Measurements from ENCODE around the gene ANKRD37. TPM values are rescaled to one million over a fixed set of nuclear protein-coding genes. Genes with fewer than 3 reads are reported as not detected.

Gene ANKRD37
- total and polyA plus RNA-seq, 2 of the 8 experiments (the other 6 are each of a cell fraction or from before 2014, with no cell fraction given), result 2.8 to 3.4 TPM

- no peak for FAIRE-seq
- Histone ChIP-seq H3K27ac (ENCODE audit: low read depth, low read length) (no peak overlapping the region), H3K23me2 (ENCODE audit: low read depth, low read length) (no peaks in the 10 kb centered on the region), H4K8ac (ENCODE audit: extremely low read depth, insufficient read depth, low read length) (no peak overlapping the region), H2BK12ac (ENCODE audit: low read depth, low read length) (no peak overlapping the region), H4K5ac (ENCODE audit: insufficient read length, low read depth, low read length) (no peak overlapping the region), H2BK15ac (ENCODE audit: low read length) (no peak overlapping the region), H2BK20ac (ENCODE audit: low read length) (no peak overlapping the region), H3K14ac (ENCODE audit: insufficient read length) (no peak overlapping the region), H4K20me1 (replicated peaks in 1 of 2; ENCODE audit: control insufficient read depth in 1 of 2, insufficient read depth in 2 of 2, low read length in 2 of 2) (no peaks in the 10 kb centered on the region), H3K4ac (replicated peaks; ENCODE audit: insufficient read length, low read depth, low read length) (no peak overlapping the region), H3K36me3 (ENCODE audit: control insufficient read depth in 2 of 4, insufficient read depth in 4 of 4, low read length in 3 of 4) (peaks cover 0 to 6% (median 0%) of the 10 kb centered on the region in 4 experiments; a peak in 3 of 8 replicates), H2AK5ac (ENCODE audit: low read depth, low read length) (no peak overlapping the region), H3K79me2 (ENCODE audit: control insufficient read depth in 1 of 2, insufficient read depth in 2 of 2, low read length in 2 of 2) (no peaks in the 10 kb centered on the region), H3K56ac (replicated peaks; ENCODE audit: insufficient read length, low read depth, low read length) (no peak overlapping the region), H3K4me3 (ENCODE audit: extremely low read depth in 1 of 4, insufficient read depth in 2 of 4, low read depth in 3 of 4, low read length in 4 of 4) (no peak overlapping the region), H2BK120ac (replicated peaks; ENCODE audit: low read depth, low read length) (no peak overlapping the region), H3K79me1 (ENCODE audit: low read depth, low read length) (no peaks in the 10 kb centered on the region), H3K4me1 (replicated peaks in 1 of 4; ENCODE audit: control insufficient read depth in 3 of 4, insufficient read depth in 4 of 4, low read length in 3 of 4) (peaks cover 0 to 4% (median 3%) of the 10 kb centered on the region in 4 experiments; a peak in 2 of 7 replicates), H3K4me2 (ENCODE audit: insufficient read depth in 1 of 2, low read depth in 2 of 2, low read length in 2 of 2) (no peak overlapping the region), H3K23ac (ENCODE audit: insufficient read length) (no peak overlapping the region), H3K18ac (ENCODE audit: extremely low read depth, low read length) (no peak overlapping the region), H3K9me3 (ENCODE audit: insufficient read depth in 2 of 2, low read depth in 1 of 2, low read length in 1 of 2) (no peaks in the 10 kb centered on the region), H2AFZ (ENCODE audit: low read length) (no peak overlapping the region), H3K27me3 (replicated peaks in 1 of 4; ENCODE audit: control insufficient read depth in 3 of 4, extremely low read depth in 1 of 4, insufficient read depth in 3 of 4, low read length in 3 of 4) (no peaks in the 10 kb centered on the region), H3K9ac (replicated peaks in 1 of 4; ENCODE audit: extremely low read depth in 1 of 4, low read depth in 3 of 4, low read length in 3 of 4) (no peak overlapping the region), H2BK5ac (ENCODE audit: low read depth, low read length) (no peak overlapping the region), H4K91ac (replicated peaks; ENCODE audit: insufficient read length, low read length) (no peak overlapping the region)
- WGBS, 2 experiments (ENCODE audit: extremely low coverage in 1 of 2, insufficient coverage in 1 of 2, insufficient read length in 1 of 2, insufficient replicate concordance in 2 of 2, low coverage in 1 of 2, low lambda C conversion rate in 2 of 2, missing lambda C conversion rate in 1 of 2), result 88% methylated on average over 7 of the region's 7 CpGs; no CpG with 5 or more reads in 1 of the 2 experiments
- ChIA-PET POLR2A (ENCODE audit: partially characterized antibody) (no interaction called here), CTCF (ENCODE audit: partially characterized antibody) (interaction anchor here (0.6 to 1.0 kb wide), 2 partner anchors 77 to 317 kb away, joined by 3 read pairs; no protein-coding TSS in a partner anchor)
- TF ChIP-seq RAD21 (IDR thresholded peaks at IDR 0.05 in 1 of 2, conservative IDR thresholded peaks at IDR 0.05 in 1 of 2; ENCODE audit: low read depth in 2 of 2, low read length in 2 of 2), result no peak
- TF ChIP-seq GABPA (IDR thresholded peaks at IDR 0.05; ENCODE audit: borderline replicate concordance, insufficient read depth, low read length), result no peak
- no peak for TF ChIP-seq CREB1 (IDR thresholded peaks at IDR 0.05)
- no peak for TF ChIP-seq SAP30 (IDR thresholded peaks at IDR 0.05; ENCODE audit: insufficient read depth, insufficient replicate concordance, low read length)
- no peak for TF ChIP-seq JUND (IDR thresholded peaks at IDR 0.05; ENCODE audit: low read length)
- TF ChIP-seq, protein P1, sequence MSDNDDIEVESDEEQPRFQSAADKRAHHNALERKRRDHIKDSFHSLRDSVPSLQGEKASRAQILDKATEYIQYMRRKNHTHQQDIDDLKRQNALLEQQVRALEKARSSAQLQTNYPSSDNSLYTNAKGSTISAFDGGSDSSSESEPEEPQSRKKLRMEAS (IDR thresholded peaks at IDR 0.05), result no peak
- no peak for TF ChIP-seq HDAC2 (IDR thresholded peaks at IDR 0.05; ENCODE audit: borderline replicate concordance in 1 of 2, low read depth in 2 of 2, low read length in 2 of 2)
- TF ChIP-seq KDM5A (IDR thresholded peaks at IDR 0.05; ENCODE audit: low read length), result no peak
- no peak for TF ChIP-seq GTF2F1 (IDR thresholded peaks at IDR 0.05; ENCODE audit: borderline replicate concordance, low read depth, low read length)
- DNase-seq (ENCODE audit: low read depth in 1 of 2, low spot score in 2 of 2), result no peak
Measured at GRCh38 chr4:185374027-185374426, 22.6 kb upstream of the ANKRD37 start.

Data from H1 (cell line).